K562 (cell line): ENCODE results near the gene IMMP2L. TPM values are rescaled to one million over a fixed set of nuclear protein-coding genes. Genes with fewer than 3 reads are reported as not detected.

ENCODE experiments used
- ATAC-seq: fragments of 200-7000 bp; cut with Tn5 transposase; 3 replicates; pipeline ENCODE4 v1.9.1; 2020; ENCODE audit warnings: moderate library complexity
- BruUV-seq: library from RNA; stranded (reverse); fragments of 400-500 nt; replicated peaks from 2 replicates; lab custom pipeline; 2021; lab: Mats Ljungman, UMichigan
- CTCF ChIA-PET: fragments of 300-600 bp; formaldehyde crosslinking; extraction: SDS; loops from one replicate; lab custom pipeline; 2021; ENCODE audit warnings: low intra/inter-chr PET ratio; lab: Yijun Ruan, JAX
- POLR2A ChIA-PET: fragments of 300-600, 350-650 bp; sonication (Branson Sonifier 250); formaldehyde crosslinking; extraction: SDS; loops from one replicate; lab custom pipeline; 2021; ENCODE audit warnings: antibody characterized with exemption, inconsistent platforms; lab: Yijun Ruan, JAX
- DNase-seq, 4 experiments: peaks; one replicate each; pipeline versions ENCODE4 v3.0.0 to v3.0.0-alpha.2; 2011 to 2018; ENCODE audit warnings: low spot score in 3 of 4, mixed read lengths in 3 of 4; ENCODE audit errors: extremely low read depth in 1 of 4
- FAIRE-seq: peaks from 2 replicates; lab custom pipeline; 2011; peaks lifted over from hg19 to GRCh38; lab: Jason Lieb, UNC
- H2AFZ ChIP-seq: 2 replicates; pipeline ENCODE4 v1.6.0; 2011; ENCODE audit warnings: low read depth, low read length, control low read depth, inconsistent platforms
- H3K27ac ChIP-seq: fragments of 200-600 bp; 3 replicates; pipeline ENCODE4 v1.8.0; 2011; ENCODE audit warnings: low read depth, mild to moderate bottlenecking, control low read depth, inconsistent platforms, low read length, moderate library complexity, mixed read lengths; ENCODE audit errors: extremely low read depth
- H3K27me3 ChIP-seq, 2 experiments: fragments of 300-600 bp in 1 of 2; 2 replicates in 1 of 2; 3 replicates in 1 of 2; pipeline versions ENCODE4 v1.6.0 to v1.8.0; 2011; ENCODE audit warnings: inconsistent platforms in 2 of 2, low read length in 2 of 2, mild to moderate bottlenecking in 1 of 2, mixed read lengths in 1 of 2, moderate library complexity in 1 of 2; ENCODE audit not compliant: control insufficient read depth in 2 of 2, insufficient read depth in 2 of 2
- H3K36me3 ChIP-seq: fragments of 300-600 bp; 3 replicates; pipeline ENCODE4 v1.8.0; 2011; ENCODE audit warnings: mild to moderate bottlenecking, low read length, inconsistent platforms; ENCODE audit not compliant: control insufficient read depth, insufficient read depth
- H3K4me1 ChIP-seq, 2 experiments: fragments of 200-600 bp in 1 of 2; replicated peaks in 1 of 2; 2 replicates in 1 of 2; 3 replicates in 1 of 2; pipeline versions ENCODE4 v1.5.1 to v1.8.0; 2011; ENCODE audit warnings: inconsistent platforms in 2 of 2, low read length in 2 of 2, mild to moderate bottlenecking in 1 of 2, mixed read lengths in 1 of 2, moderate library complexity in 1 of 2; ENCODE audit not compliant: control insufficient read depth in 2 of 2, insufficient read depth in 2 of 2
- H3K4me2 ChIP-seq: 2 replicates; pipeline ENCODE4 v1.6.1; 2011; ENCODE audit warnings: low read length, control low read depth, inconsistent platforms, mixed read lengths; ENCODE audit not compliant: insufficient read depth
- H3K4me3 ChIP-seq: fragments of 200-600 bp; sonication (generic), shearing (Covaris generic); 2 replicates; pipeline ENCODE4 v1.5.1; 2016; ENCODE audit warnings: control low read depth, inconsistent platforms
- H3K79me2 ChIP-seq: fragments of 200-600 bp; 3 replicates; pipeline ENCODE4 v1.8.0; 2011; ENCODE audit warnings: low read length, inconsistent platforms; ENCODE audit not compliant: control insufficient read depth, insufficient read depth
- H3K9ac ChIP-seq, 2 experiments: 2 replicates each; pipeline versions ENCODE4 v1.6.0 to v1.6.1; 2011; ENCODE audit warnings: low read depth in 2 of 2, low read length in 2 of 2, control low read depth in 1 of 2, inconsistent platforms in 1 of 2, mild to moderate bottlenecking in 1 of 2, mixed read lengths in 1 of 2; ENCODE audit not compliant: insufficient read depth in 1 of 2
- H3K9me1 ChIP-seq: one replicate; pipeline ENCODE4 v1.6.0; 2011; ENCODE audit warnings: inconsistent platforms, mild to moderate bottlenecking, low read length, moderate library complexity; ENCODE audit not compliant: control insufficient read depth, insufficient read depth
- H3K9me3 ChIP-seq: replicated peaks from 2 replicates; pipeline ENCODE4 v1.5.1; 2011; ENCODE audit warnings: low read depth, low read length, inconsistent platforms; ENCODE audit not compliant: control insufficient read depth, insufficient read depth
- H4K20me1 ChIP-seq: replicated peaks from 2 replicates; pipeline ENCODE4 v1.6.1; 2011; ENCODE audit warnings: low read length, inconsistent platforms, mixed read lengths; ENCODE audit not compliant: control insufficient read depth, insufficient read depth
- C11orf30 ChIP-seq: fragments of 450-650 bp; IDR thresholded peaks from 2 replicates; pipeline ENCODE4 v1.6.1; 2016; ENCODE audit warnings: low read depth, mild to moderate bottlenecking
- GMEB1 ChIP-seq: fragments of 250-450 bp; sonication (Bioruptor Pico); IDR thresholded peaks from 2 replicates; pipeline ENCODE4 v1.4.0; 2020; ENCODE audit warnings: mild to moderate bottlenecking
- MAFF ChIP-seq: IDR thresholded peaks from 2 replicates; pipeline ENCODE4 v1.6.1; 2012; ENCODE audit warnings: low read length, improper control_type of control experiment
- MAFG ChIP-seq: fragments of 450-650 bp; conservative IDR thresholded peaks from 2 replicates; pipeline ENCODE4 v1.6.1; 2016; ENCODE audit warnings: missing genetic modification characterization, missing compliant biosample characterization
- ZNF24 ChIP-seq: fragments of 450-650 bp; IDR thresholded peaks from 2 replicates; pipeline ENCODE4 v1.6.1; 2016
- ZNF316 ChIP-seq: fragments of 450-650 bp; IDR thresholded peaks from 2 replicates; pipeline ENCODE4 v1.6.1; 2016
- whole genome bisulfite sequencing: fragments of 100-300 bp; shearing (Covaris generic); methylation state at CpG from one replicate; pipeline ENCODE4 v1.1.6; 2016; ENCODE audit warnings: low coverage, mixed read lengths; ENCODE audit not compliant: insufficient coverage; ENCODE audit errors: missing lambda C conversion rate; 5-methylcytosine and 5-hydroxymethylcytosine counted together
- in situ Hi-C: fragments of 300-500 bp; cut with MboI; formaldehyde crosslinking; loops from 4 replicates; pipeline ENCODE4 v1.15.0; 2018; ENCODE audit warnings: inconsistent platforms, mixed read lengths
- intact Hi-C: fragments of 100-400 bp; cut with micrococcal nuclease; formaldehyde crosslinking; loops from 2 replicates; pipeline ENCODE4 v1.14.2; 2022
- polyA plus RNA-seq, 8 experiments: library from polyadenylated mRNA; depleted of rRNA in 4 of 8; stranded (reverse) in 5 of 8; unstranded in 3 of 8; fragments of >200 nt; fragmentation: Nextera tagmentation in 2 of 8; fragmentation: Illumina TruSeq in 1 of 8; extraction: Ambion mirVana in 2 of 8; extraction: Trizol in 1 of 8; gene quantifications; 2 replicates each; pipeline versions ENCODE4 v1.2.1 to v1.2.3, GENCODE V29; 2011 to 2014; ENCODE audit warnings: inconsistent platforms in 1 of 8, missing spikeins in 1 of 8
- total RNA-seq, 7 experiments: library from RNA; depleted of rRNA in 6 of 7; stranded (reverse); fragments of >200 nt in 6 of 7; fragmentation: Illumina TruSeq in 2 of 7; extraction: Trizol in 2 of 7; gene quantifications; 2 replicates each; pipeline versions ENCODE4 v1.2.1 to v1.2.3, GENCODE V29; 2011 to 2021; ENCODE audit warnings: low replicate concordance in 1 of 7

Gene IMMP2L
- total and polyA plus RNA-seq, 9 of the 15 experiments (the other 6 are each of a cell fraction or from before 2014, with no cell fraction given): 29.7 to 116 (median 53.0) TPM

GRCh38 chr7:111564078-111564477, 1.8 kb upstream of the IMMP2L start:
- H3K4me2 ChIP-seq: no peak overlapping the region
- FAIRE-seq (no peak), DNase-seq (no peak), ATAC-seq (no peak)
- peaks cover 7% of the 10 kb centered on the region; the same call in 1 of the 2 replicates for H3K9me3 ChIP-seq
- H3K9me1 ChIP-seq: no peaks in the 10 kb centered on the region
- H3K79me2 ChIP-seq: peaks cover 31% of the 10 kb centered on the region
- H3K36me3 ChIP-seq: peaks cover 17% of the 10 kb centered on the region
- in situ Hi-C loops: no loop called here
- ChIA-PET POLR2A (no interaction called here), CTCF (no interaction called here)
- no peak overlapping the region for H3K27ac ChIP-seq
- no peak overlapping the region for H3K4me3 ChIP-seq
- TF ChIP-seq ZNF316 (peak; percentile 71), MAFF (peak; percentile 36; the same call in 1 of the 2 replicates), GMEB1 (CRISPR knock-in tag) (no peak), ZNF24 (no peak), MAFG (tag) (peak; percentile 27; the same call in 1 of the 2 replicates), C11orf30 (peak; percentile 44)
- intact Hi-C loops: loop anchor here (5.0 kb wide), 2 partner anchors 342 to 472 kb away; partner anchors contain the start of gene LRRN3
- no TSS peak for BruUV-seq
- H3K27me3 ChIP-seq: no peaks in the 10 kb centered on the region; a peak in 2 of 5 replicates
- no peak overlapping the region; the same call in 1 of the 2 replicates for H2AFZ ChIP-seq
- H3K9ac ChIP-seq: no peak overlapping the region
- H3K4me1 ChIP-seq: peaks cover 6 to 19% of the 10 kb centered on the region in 2 experiments; a peak in 4 of 5 replicates
- WGBS: 0% methylated on average over 1 of the region's 1 CpG
- H4K20me1 ChIP-seq: no peaks in the 10 kb centered on the region
